GM23338 (cell line): ENCODE results near the gene GPR26. TPM values are rescaled to one million over a fixed set of nuclear protein-coding genes. Genes with fewer than 3 reads are reported as not detected.

Source experiments
- ATAC-seq: fragments of 200-7000 bp; cut with Tn5 transposase; 3 replicates; pipeline ENCODE4 v1.9.1; 2020
- DNase-seq: peaks from one replicate; pipeline ENCODE4 v3.0.0-alpha.2; 2015; ENCODE audit warnings: low spot score
- H2AFZ ChIP-seq: fragments of 200-600 bp; sonication (generic); 2 replicates; pipeline ENCODE4 v1.8.0; 2016; ENCODE audit warnings: antibody characterized with exemption, mild to moderate bottlenecking, moderate library complexity
- H3F3A ChIP-seq: fragments of 200-600 bp; sonication (generic); replicated peaks from 2 replicates; pipeline ENCODE4 v1.8.0; 2017; ENCODE audit warnings: antibody characterized with exemption, mixed run types, low read depth
- H3K27ac ChIP-seq: fragments of 200-600 bp; sonication (generic); 2 replicates; pipeline ENCODE4 v1.6.1; 2016; ENCODE audit warnings: low read depth
- H3K27me3 ChIP-seq: fragments of 200-600 bp; sonication (generic); 2 replicates; pipeline ENCODE4 v1.8.0; 2016; ENCODE audit warnings: mild to moderate bottlenecking, mixed run types, moderate library complexity; ENCODE audit not compliant: insufficient read depth
- H3K36me3 ChIP-seq: fragments of 200-600 bp; sonication (generic); 2 replicates; pipeline ENCODE4 v1.8.0; 2016; ENCODE audit warnings: mild to moderate bottlenecking; ENCODE audit not compliant: insufficient read depth
- H3K4me1 ChIP-seq: fragments of 200-600 bp; sonication (generic); 2 replicates; pipeline ENCODE4 v1.8.0; 2016; ENCODE audit warnings: mild to moderate bottlenecking, moderate library complexity; ENCODE audit not compliant: insufficient read depth
- H3K4me2 ChIP-seq: fragments of 200-600 bp; sonication (generic); 2 replicates; pipeline ENCODE4 v1.7.1; 2017; ENCODE audit warnings: mixed run types
- H3K4me3 ChIP-seq: fragments of 200-600 bp; sonication (generic); 2 replicates; pipeline ENCODE4 v1.6.1; 2016; ENCODE audit warnings: mixed run types
- H3K79me2 ChIP-seq: fragments of 200-600 bp; sonication (generic); replicated peaks from 2 replicates; pipeline ENCODE4 v1.8.0; 2017; ENCODE audit warnings: mild to moderate bottlenecking; ENCODE audit not compliant: insufficient read depth
- H3K9me2 ChIP-seq: fragments of 200-600 bp; sonication (generic); 2 replicates; pipeline ENCODE4 v1.8.0; 2017; ENCODE audit not compliant: insufficient read depth
- H4K20me1 ChIP-seq: fragments of 200-600 bp; sonication (generic); replicated peaks from 2 replicates; pipeline ENCODE4 v1.8.0; 2017; ENCODE audit warnings: mild to moderate bottlenecking; ENCODE audit not compliant: insufficient read depth
- H3K27ac Mint-ChIP-seq: 2 replicates; pipeline ENCODE4 v1.8.0; 2020; ENCODE audit warnings: inconsistent platforms, mild to moderate bottlenecking, moderate library complexity, mixed read lengths
- H3K27me3 Mint-ChIP-seq: 3 replicates; pipeline ENCODE4 v1.8.0; 2022; ENCODE audit warnings: low read depth, mild to moderate bottlenecking, moderate library complexity, mixed read lengths, inconsistent platforms; ENCODE audit not compliant: insufficient read depth, poor library complexity
- H3K36me3 Mint-ChIP-seq: 3 replicates; pipeline ENCODE4 v1.8.0; 2021; ENCODE audit warnings: low read depth, mild to moderate bottlenecking, inconsistent platforms, moderate library complexity, mixed read lengths
- H3K4me1 Mint-ChIP-seq: 3 replicates; pipeline ENCODE4 v1.8.0; 2020; ENCODE audit warnings: mild to moderate bottlenecking, inconsistent platforms, mixed read lengths
- H3K4me3 Mint-ChIP-seq: 3 replicates; pipeline ENCODE4 v1.8.0; 2021; ENCODE audit warnings: moderate library complexity, mild to moderate bottlenecking, inconsistent platforms, mixed read lengths
- H3K9me3 Mint-ChIP-seq: 3 replicates; pipeline ENCODE4 v1.8.0; 2020; ENCODE audit warnings: moderate library complexity, mild to moderate bottlenecking, inconsistent platforms, mixed read lengths
- CREB1 ChIP-seq: fragments of 250-450 bp; sonication (Bioruptor Pico); IDR thresholded peaks from 2 replicates; pipeline ENCODE4 v1.5.0; 2020; ENCODE audit warnings: low read depth, mild to moderate bottlenecking, moderate library complexity
- CTCF ChIP-seq, 2 experiments: fragments of 200-600 bp in 1 of 2; sonication (generic) in 1 of 2; conservative IDR thresholded peaks; 2 replicates each; pipeline versions ENCODE4 v1.5.1 to v1.6.1; 2016 to 2017; ENCODE audit warnings: antibody characterized with exemption in 2 of 2, low read depth in 2 of 2, mild to moderate bottlenecking in 2 of 2, moderate library complexity in 1 of 2
- ETS1 ChIP-seq: IDR thresholded peaks from 2 replicates; pipeline ENCODE4 v1.6.1; 2016; ENCODE audit warnings: antibody characterized with exemption
- EZH2 ChIP-seq: fragments of 200-600 bp; sonication (generic); IDR thresholded peaks from one replicate; pipeline ENCODE4 v1.8.0; 2017; ENCODE audit warnings: antibody characterized with exemption, mild to moderate bottlenecking, low read depth; ENCODE audit not compliant: unreplicated experiment
- JUNB ChIP-seq: IDR thresholded peaks from one replicate; pipeline ENCODE4 v1.6.1; 2016; ENCODE audit warnings: antibody characterized with exemption; ENCODE audit not compliant: unreplicated experiment
- NANOG ChIP-seq: IDR thresholded peaks from 2 replicates; pipeline ENCODE4 v1.6.1; 2016; ENCODE audit warnings: antibody characterized with exemption, borderline replicate concordance
- STAT1 ChIP-seq: IDR thresholded peaks from one replicate; pipeline ENCODE4 v1.6.1; 2016; ENCODE audit warnings: antibody characterized with exemption; ENCODE audit not compliant: unreplicated experiment
- ZNF114 ChIP-seq: fragments of 250-450 bp; sonication (Bioruptor Pico); IDR thresholded peaks from 2 replicates; pipeline ENCODE4 v1.5.0; 2020; ENCODE audit warnings: mild to moderate bottlenecking, moderate library complexity
- ZNF331 ChIP-seq: fragments of 250-450 bp; sonication (Bioruptor Pico); IDR thresholded peaks from 2 replicates; pipeline ENCODE4 v1.5.0; 2020; ENCODE audit warnings: low read depth, mild to moderate bottlenecking, moderate library complexity
- ZNF462 ChIP-seq: fragments of 250-450 bp; sonication (Bioruptor Pico); IDR thresholded peaks from 2 replicates; pipeline ENCODE4 v1.5.0; 2020; ENCODE audit warnings: mild to moderate bottlenecking, moderate library complexity
- polyA plus RNA-seq: library from polyadenylated mRNA; unstranded; fragments of >200 nt; fragmentation: Nextera tagmentation; extraction: Ambion mirVana; gene quantifications from 2 replicates; pipeline ENCODE4 v1.2.1, GENCODE V29; 2016
- total RNA-seq: library from RNA; depleted of rRNA; stranded (reverse); fragments of >200 nt; shearing (Covaris generic); gene quantifications from 2 replicates; pipeline ENCODE4 v1.2.3, GENCODE V29; 2014
- TF ChIP-seq, protein P1 (sequence below): IDR thresholded peaks from one replicate; pipeline ENCODE4 v1.6.1; 2018; ENCODE audit warnings: antibody characterized with exemption; ENCODE audit not compliant: unreplicated experiment

The GPR26 gene
- total and polyA plus RNA-seq, 2 experiments from 2014 or later: 0.06 to 0.07 TPM

GRCh38 chr10:123683459-123683858, 17.3 kb downstream of the GPR26 start:
- Histone ChIP-seq H3K27me3 (no peaks in the 10 kb centered on the region), H3F3A (no peaks in the 10 kb centered on the region), H3K9me2 (no peaks in the 10 kb centered on the region), H3K79me2 (no peaks in the 10 kb centered on the region), H3K27ac (no peak overlapping the region), H3K4me2 (no peak overlapping the region), H3K4me3 (no peak overlapping the region), H4K20me1 (no peaks in the 10 kb centered on the region), H3K4me1 (no peaks in the 10 kb centered on the region), H3K36me3 (no peaks in the 10 kb centered on the region), H2AFZ (no peak overlapping the region)
- H3K27me3 Mint-ChIP-seq: peaks cover 5% of the 10 kb centered on the region
- no peak overlapping the region for H3K4me3 Mint-ChIP-seq
- no peaks in the 10 kb centered on the region for H3K9me3 Mint-ChIP-seq
- no peak for TF ChIP-seq ZNF462 (CRISPR knock-in tag)
- no peak for TF ChIP-seq ZNF114 (CRISPR knock-in tag)
- no peak for TF ChIP-seq NANOG
- TF ChIP-seq ETS1: no peak
- TF ChIP-seq STAT1: no peak
- no peak for TF ChIP-seq JUNB
- TF ChIP-seq, protein P1, sequence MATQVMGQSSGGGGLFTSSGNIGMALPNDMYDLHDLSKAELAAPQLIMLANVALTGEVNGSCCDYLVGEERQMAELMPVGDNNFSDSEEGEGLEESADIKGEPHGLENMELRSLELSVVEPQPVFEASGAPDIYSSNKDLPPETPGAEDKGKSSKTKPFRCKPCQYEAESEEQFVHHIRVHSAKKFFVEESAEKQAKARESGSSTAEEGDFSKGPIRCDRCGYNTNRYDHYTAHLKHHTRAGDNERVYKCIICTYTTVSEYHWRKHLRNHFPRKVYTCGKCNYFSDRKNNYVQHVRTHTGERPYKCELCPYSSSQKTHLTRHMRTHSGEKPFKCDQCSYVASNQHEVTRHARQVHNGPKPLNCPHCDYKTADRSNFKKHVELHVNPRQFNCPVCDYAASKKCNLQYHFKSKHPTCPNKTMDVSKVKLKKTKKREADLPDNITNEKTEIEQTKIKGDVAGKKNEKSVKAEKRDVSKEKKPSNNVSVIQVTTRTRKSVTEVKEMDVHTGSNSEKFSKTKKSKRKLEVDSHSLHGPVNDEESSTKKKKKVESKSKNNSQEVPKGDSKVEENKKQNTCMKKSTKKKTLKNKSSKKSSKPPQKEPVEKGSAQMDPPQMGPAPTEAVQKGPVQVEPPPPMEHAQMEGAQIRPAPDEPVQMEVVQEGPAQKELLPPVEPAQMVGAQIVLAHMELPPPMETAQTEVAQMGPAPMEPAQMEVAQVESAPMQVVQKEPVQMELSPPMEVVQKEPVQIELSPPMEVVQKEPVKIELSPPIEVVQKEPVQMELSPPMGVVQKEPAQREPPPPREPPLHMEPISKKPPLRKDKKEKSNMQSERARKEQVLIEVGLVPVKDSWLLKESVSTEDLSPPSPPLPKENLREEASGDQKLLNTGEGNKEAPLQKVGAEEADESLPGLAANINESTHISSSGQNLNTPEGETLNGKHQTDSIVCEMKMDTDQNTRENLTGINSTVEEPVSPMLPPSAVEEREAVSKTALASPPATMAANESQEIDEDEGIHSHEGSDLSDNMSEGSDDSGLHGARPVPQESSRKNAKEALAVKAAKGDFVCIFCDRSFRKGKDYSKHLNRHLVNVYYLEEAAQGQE: no peak
- no peak for TF ChIP-seq CTCF (conservative IDR thresholded peaks at IDR 0.05; ENCODE audit: low read depth in 2 of 2)
- TF ChIP-seq ZNF331: no peak
- TF ChIP-seq EZH2: no peak
- TF ChIP-seq CREB1: no peak
- no peaks in the 10 kb centered on the region for H3K4me1 Mint-ChIP-seq
- no peaks in the 10 kb centered on the region for H3K36me3 Mint-ChIP-seq
- ATAC-seq: no peak
- DNase-seq: no peak
- H3K27ac Mint-ChIP-seq: no peak overlapping the region
